Colonic mucosa (tissue), 4 donors: Measurements from ENCODE around the gene MEIS1. TPM values are rescaled to one million over a fixed set of nuclear protein-coding genes. Genes with fewer than 3 reads are reported as not detected.

Source experiments
- DNase-seq: peaks from one replicate; pipeline ENCODE4 v3.0.0-alpha.2; 2020
- H3K27ac ChIP-seq: fragments of 200-600 bp; one replicate; pipeline ENCODE4 v1.8.0; 2021
- H3K27me3 ChIP-seq: fragments of 200-600 bp; one replicate; pipeline ENCODE4 v1.8.0; 2021
- H3K36me3 ChIP-seq: fragments of 200-600 bp; one replicate; pipeline ENCODE4 v1.8.0; 2021
- H3K4me1 ChIP-seq: fragments of 200-600 bp; one replicate; pipeline ENCODE4 v1.8.0; 2021; ENCODE audit warnings: mild to moderate bottlenecking
- H3K4me3 ChIP-seq: fragments of 200-600 bp; one replicate; pipeline ENCODE4 v1.8.0; 2021
- H3K9ac ChIP-seq, 2 donors: one replicate each; pipeline ENCODE4 v1.7.0; 2013; ENCODE audit warnings: control low read depth in 2 of 2, low read depth in 2 of 2, low read length in 2 of 2
- H3K9me3 ChIP-seq: fragments of 200-600 bp; one replicate; pipeline ENCODE4 v1.8.0; 2021
- intact Hi-C: fragments of 100-400 bp; cut with DNase I; formaldehyde crosslinking; loops from one replicate; pipeline ENCODE4 v1.14.1; 2022
- total RNA-seq, 2 donors: library from RNA; stranded (reverse); fragmentation: NEBNext Ultra II Directional in 1 of 2; extraction: Animal tissue kit (Norgen Biotek cat#: 25700) in 1 of 2; gene quantifications; one replicate each; pipeline ENCODE4 v1.2.1, GENCODE V29; 2021
- TF ChIP-seq, protein P1 (sequence below): fragments of 200-600 bp; IDR thresholded peaks from one replicate; pipeline ENCODE4 v1.8.0; 2022; ENCODE audit warnings: antibody characterized with exemption, mild to moderate bottlenecking
- donor health status: healthy.
- donor health status: DM: no; HTN: no; CAD: no.
- donor health status: DM: no; HTN: no; CAD: no.

Gene MEIS1
- total RNA-seq, 2 donors from 2014 or later, result 8.9 to 23.1 TPM

DNA sequence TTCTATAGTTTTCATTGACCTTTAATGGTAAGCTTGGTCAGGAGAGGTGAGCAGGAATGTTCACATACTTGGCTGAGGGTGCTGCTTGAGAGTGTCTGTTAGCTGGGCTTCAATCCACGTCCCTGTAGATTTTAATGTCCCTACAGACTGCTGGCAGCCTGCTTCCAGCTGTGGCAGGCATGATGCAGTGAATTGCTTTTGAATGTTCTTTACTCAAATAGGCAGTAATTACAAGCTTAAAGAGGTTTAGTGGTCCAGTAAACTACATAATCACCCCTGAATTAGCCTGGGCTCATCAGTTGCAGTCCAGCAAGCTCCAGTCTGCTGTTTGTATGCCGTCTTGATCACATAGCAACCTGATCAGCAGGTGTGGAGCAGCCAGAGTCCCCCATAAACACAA is 102.1 kb downstream of the MEIS1 start:
- DNase-seq, result no peak
- no peaks in the 10 kb centered on the region for H3K4me1 ChIP-seq
- H3K36me3 ChIP-seq, result no peaks in the 10 kb centered on the region
- no peaks in the 10 kb centered on the region for H3K9me3 ChIP-seq
- TF ChIP-seq, protein P1, sequence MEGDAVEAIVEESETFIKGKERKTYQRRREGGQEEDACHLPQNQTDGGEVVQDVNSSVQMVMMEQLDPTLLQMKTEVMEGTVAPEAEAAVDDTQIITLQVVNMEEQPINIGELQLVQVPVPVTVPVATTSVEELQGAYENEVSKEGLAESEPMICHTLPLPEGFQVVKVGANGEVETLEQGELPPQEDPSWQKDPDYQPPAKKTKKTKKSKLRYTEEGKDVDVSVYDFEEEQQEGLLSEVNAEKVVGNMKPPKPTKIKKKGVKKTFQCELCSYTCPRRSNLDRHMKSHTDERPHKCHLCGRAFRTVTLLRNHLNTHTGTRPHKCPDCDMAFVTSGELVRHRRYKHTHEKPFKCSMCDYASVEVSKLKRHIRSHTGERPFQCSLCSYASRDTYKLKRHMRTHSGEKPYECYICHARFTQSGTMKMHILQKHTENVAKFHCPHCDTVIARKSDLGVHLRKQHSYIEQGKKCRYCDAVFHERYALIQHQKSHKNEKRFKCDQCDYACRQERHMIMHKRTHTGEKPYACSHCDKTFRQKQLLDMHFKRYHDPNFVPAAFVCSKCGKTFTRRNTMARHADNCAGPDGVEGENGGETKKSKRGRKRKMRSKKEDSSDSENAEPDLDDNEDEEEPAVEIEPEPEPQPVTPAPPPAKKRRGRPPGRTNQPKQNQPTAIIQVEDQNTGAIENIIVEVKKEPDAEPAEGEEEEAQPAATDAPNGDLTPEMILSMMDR, result no peak
- no peak overlapping the region for H3K9ac ChIP-seq
- no peak overlapping the region for H3K27ac ChIP-seq
- intact Hi-C loops, result no loop called here
- no peak overlapping the region for H3K4me3 ChIP-seq
- H3K27me3 ChIP-seq, result no peaks in the 10 kb centered on the region

DNA sequence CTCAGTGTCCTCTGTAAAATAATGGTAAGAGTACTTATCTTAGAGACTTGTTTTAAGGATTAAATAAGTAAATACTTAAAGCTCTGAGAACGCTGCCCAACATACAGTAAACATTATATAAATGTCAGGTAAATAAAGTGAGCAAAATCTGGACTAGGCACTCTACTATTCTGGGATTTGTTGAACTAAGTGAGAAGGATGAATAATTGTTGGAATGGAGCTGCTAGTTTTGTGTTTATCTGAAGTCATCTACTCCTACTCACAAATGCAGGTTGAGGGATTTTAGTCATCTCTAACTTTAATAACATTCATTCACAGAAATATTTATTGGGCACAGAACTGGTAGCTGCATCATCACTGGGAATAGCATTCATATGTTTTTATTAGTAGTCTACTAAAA is 103.4 kb downstream of the MEIS1 start:
- H3K36me3 ChIP-seq, result no peaks in the 10 kb centered on the region
- intact Hi-C loops, result no loop called here
- H3K4me3 ChIP-seq, result no peak overlapping the region
- no peak overlapping the region for H3K27ac ChIP-seq
- DNase-seq, result no peak
- no peaks in the 10 kb centered on the region for H3K27me3 ChIP-seq
- H3K9ac ChIP-seq, result no peak overlapping the region
- H3K4me1 ChIP-seq, result no peaks in the 10 kb centered on the region
- TF ChIP-seq, protein P1, result no peak
- no peaks in the 10 kb centered on the region for H3K9me3 ChIP-seq

DNA sequence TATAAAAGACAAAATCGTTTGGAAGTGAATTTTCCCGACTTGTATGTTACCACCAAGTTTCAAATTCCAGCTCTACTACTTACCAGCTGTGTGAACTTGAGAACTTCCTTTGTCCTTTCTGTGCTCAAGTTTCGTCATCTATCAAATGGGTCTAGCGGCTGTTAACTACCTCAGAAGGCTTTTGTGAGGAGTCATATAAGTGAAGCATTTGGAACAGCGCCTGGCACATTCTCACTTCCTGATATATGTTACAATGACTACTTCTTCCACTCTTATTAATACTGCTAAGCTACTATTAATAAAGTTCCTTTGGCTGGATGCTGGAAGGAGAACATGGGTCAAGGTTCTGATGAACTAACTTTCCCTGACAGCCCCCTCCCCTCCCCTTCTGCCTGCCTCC is 104.5 kb downstream of the MEIS1 start:
- Histone ChIP-seq H3K9ac (no peak overlapping the region), H3K4me1 (no peaks in the 10 kb centered on the region), H3K36me3 (no peaks in the 10 kb centered on the region), H3K4me3 (no peak overlapping the region), H3K27me3 (no peaks in the 10 kb centered on the region), H3K27ac (no peak overlapping the region), H3K9me3 (no peaks in the 10 kb centered on the region)
- DNase-seq, result no peak
- TF ChIP-seq, protein P1, result no peak
- intact Hi-C loops, result no loop called here

DNA sequence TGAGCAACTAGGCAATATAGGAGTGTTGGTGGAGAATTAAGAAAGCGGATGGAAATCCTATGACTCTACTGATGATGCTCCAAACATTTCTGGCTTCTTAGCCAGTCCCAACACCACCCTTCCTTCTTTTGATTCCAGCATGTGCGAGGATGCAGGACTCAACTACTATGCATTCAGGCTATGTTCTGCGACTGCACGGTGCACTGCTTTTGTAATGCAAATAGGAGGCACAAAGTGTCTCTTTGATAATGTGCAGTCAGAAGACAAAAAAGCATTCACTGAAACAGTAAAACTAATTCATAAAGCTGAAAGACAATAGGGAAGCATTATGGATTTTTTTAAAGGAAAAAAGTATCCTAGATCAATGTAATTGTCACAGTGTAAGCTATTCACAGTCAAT is 106.7 kb downstream of the MEIS1 start:
- Histone ChIP-seq H3K27me3 (no peaks in the 10 kb centered on the region), H3K4me3 (no peak overlapping the region), H3K9ac (no peak overlapping the region), H3K4me1 (no peaks in the 10 kb centered on the region), H3K9me3 (no peaks in the 10 kb centered on the region), H3K36me3 (no peaks in the 10 kb centered on the region), H3K27ac (no peak overlapping the region)
- TF ChIP-seq, protein P1, result no peak
- no peak for DNase-seq
- intact Hi-C loops, result no loop called here

DNA sequence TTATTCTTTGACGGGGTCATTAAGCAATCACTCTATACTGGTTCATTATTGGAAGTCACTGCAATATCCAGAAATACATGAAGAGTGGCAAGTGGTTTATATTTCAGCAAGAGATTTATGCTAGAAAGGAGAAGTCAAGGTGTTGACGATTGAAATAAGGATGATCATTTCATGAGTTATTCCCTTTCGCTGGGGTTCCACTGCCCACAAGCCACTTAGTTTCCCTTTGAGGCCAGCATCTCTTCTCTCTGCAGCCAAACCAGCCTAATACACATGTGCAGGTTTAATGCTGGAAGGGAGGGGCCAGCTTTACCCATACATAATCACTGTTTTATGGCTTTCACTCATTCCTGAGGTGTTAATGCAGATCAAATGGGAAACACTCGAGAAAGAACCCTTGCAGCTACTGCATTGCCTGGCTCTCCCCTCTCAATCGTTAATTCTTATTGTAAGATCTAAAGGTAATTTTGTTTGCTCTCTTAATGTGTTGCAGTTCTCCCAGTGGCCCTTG is 108.4 kb downstream of the MEIS1 start:
- Histone ChIP-seq H3K27me3 (no peaks in the 10 kb centered on the region), H3K4me3 (no peak overlapping the region), H3K9ac (no peak overlapping the region), H3K4me1 (no peaks in the 10 kb centered on the region), H3K36me3 (no peaks in the 10 kb centered on the region), H3K27ac (no peak overlapping the region), H3K9me3 (no peaks in the 10 kb centered on the region)
- TF ChIP-seq, protein P1, result no peak
- intact Hi-C loops, result no loop called here
- no peak for DNase-seq
